ENCODE data around the gene UTP25. TPM values are rescaled to one million over a fixed set of nuclear protein-coding genes. Genes with fewer than 3 reads are reported as not detected.
A peak's percentile ranks its signal among the peaks of the same experiment; 100 is the strongest.

UTP25 gene
- total RNA-seq, 2 donors from 2014 or later = 5.7 to 11.6 TPM

DNA sequence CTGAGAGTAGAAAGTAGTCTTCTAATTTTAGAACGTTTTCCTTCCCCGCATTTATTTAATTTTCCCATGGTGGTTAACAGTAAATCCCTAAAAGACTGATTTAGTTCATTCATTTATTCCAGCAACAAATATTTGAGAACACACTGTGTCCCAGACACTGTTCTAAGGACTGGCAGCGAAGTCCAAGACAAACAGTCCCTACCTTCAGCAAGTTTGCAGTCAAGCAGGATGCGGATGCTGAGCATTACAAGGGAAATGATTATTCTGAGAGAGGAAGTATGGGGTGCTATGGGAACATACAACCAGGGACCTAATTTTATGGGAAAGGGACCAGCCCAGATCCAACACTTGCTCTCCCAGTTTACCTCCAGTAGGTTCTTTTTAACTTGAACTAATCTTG, 42.2 kb upstream of the UTP25 start:
- TF ChIP-seq, protein P1, sequence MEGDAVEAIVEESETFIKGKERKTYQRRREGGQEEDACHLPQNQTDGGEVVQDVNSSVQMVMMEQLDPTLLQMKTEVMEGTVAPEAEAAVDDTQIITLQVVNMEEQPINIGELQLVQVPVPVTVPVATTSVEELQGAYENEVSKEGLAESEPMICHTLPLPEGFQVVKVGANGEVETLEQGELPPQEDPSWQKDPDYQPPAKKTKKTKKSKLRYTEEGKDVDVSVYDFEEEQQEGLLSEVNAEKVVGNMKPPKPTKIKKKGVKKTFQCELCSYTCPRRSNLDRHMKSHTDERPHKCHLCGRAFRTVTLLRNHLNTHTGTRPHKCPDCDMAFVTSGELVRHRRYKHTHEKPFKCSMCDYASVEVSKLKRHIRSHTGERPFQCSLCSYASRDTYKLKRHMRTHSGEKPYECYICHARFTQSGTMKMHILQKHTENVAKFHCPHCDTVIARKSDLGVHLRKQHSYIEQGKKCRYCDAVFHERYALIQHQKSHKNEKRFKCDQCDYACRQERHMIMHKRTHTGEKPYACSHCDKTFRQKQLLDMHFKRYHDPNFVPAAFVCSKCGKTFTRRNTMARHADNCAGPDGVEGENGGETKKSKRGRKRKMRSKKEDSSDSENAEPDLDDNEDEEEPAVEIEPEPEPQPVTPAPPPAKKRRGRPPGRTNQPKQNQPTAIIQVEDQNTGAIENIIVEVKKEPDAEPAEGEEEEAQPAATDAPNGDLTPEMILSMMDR (IDR thresholded peaks at IDR 0.05) = no peak
- Histone ChIP-seq H3K27me3 (replicated peaks; ENCODE audit: insufficient read depth) (no peaks in the 10 kb centered on the region), H3K9me3 (no peaks in the 10 kb centered on the region), H3K36me3 (no peaks in the 10 kb centered on the region), H3K4me3 (no peak overlapping the region), H3K27ac (no peak overlapping the region), H3K4me1 (ENCODE audit: control insufficient read depth in 1 of 2, low read depth in 2 of 2) (peaks cover 7 to 31% of the 10 kb centered on the region in 2 donors)
- DNase-seq (ENCODE audit: low spot score) = no peak
- no peak for ATAC-seq (ENCODE audit: insufficient number of reproducible peaks, low FRiP score, low read depth)

DNA sequence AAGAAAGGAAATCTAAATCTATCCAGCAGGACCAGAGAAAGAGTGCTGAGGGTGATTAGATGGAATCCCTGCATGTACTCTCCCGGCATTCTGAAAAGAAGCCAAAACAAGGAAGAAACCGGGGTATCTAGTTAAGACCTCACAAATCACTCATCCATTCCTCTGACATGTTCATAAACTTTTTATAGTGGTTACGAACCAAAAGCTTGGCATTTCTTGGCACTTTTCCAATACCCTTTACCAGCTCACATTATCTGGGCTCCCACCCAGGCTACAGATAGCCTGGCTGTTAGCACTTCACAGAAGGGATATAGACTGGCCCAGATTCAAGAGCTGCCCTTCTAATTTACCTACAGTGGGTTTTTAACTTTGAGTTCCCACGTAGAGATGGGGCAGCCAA, 41.6 kb upstream of the UTP25 start:
- ATAC-seq (ENCODE audit: insufficient number of reproducible peaks, low FRiP score, low read depth) (no peak), DNase-seq (ENCODE audit: low spot score) (no peak)
- Histone ChIP-seq H3K27ac (no peak overlapping the region), H3K27me3 (replicated peaks; ENCODE audit: insufficient read depth) (no peaks in the 10 kb centered on the region), H3K4me3 (no peak overlapping the region), H3K36me3 (no peaks in the 10 kb centered on the region), H3K4me1 (ENCODE audit: control insufficient read depth in 1 of 2, low read depth in 2 of 2) (peaks cover 7 to 31% of the 10 kb centered on the region in 2 donors), H3K9me3 (no peaks in the 10 kb centered on the region)
- TF ChIP-seq, protein P1 (IDR thresholded peaks at IDR 0.05) = no peak

DNA sequence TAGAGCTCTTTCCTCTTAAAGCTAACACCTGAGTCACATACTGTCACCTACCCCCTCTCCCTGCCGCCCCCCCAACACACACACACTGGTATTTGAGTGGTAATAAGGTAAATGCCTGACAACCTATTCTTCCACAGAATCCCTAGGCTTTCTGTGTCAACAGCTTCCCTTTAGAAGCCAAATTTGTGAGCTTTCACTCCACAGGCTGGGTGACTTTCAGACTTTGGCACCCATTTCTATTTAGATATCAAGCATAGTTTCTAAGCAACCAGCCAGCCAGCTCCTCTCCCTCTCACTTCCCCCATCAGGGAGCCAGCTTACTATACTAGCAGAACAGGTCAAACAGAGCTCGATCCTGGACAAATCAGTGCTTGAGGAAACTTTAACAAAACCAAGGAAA, 40.2 kb upstream of the UTP25 start:
- DNase-seq (ENCODE audit: low spot score) = no peak
- no peaks in the 10 kb centered on the region for H3K36me3 ChIP-seq
- H3K27ac ChIP-seq = peak overlapping the region; percentile 32 to 83
- H3K27me3 ChIP-seq (replicated peaks; ENCODE audit: insufficient read depth) = no peaks in the 10 kb centered on the region
- H3K4me1 ChIP-seq (ENCODE audit: control insufficient read depth in 1 of 2, low read depth in 2 of 2) = peaks cover 7 to 31% of the 10 kb centered on the region in 2 donors
- H3K9me3 ChIP-seq = no peaks in the 10 kb centered on the region
- H3K4me3 ChIP-seq = no peak overlapping the region
- no peak for ATAC-seq (ENCODE audit: insufficient number of reproducible peaks, low FRiP score, low read depth)
- TF ChIP-seq, protein P1 (IDR thresholded peaks at IDR 0.05) = no peak

DNA sequence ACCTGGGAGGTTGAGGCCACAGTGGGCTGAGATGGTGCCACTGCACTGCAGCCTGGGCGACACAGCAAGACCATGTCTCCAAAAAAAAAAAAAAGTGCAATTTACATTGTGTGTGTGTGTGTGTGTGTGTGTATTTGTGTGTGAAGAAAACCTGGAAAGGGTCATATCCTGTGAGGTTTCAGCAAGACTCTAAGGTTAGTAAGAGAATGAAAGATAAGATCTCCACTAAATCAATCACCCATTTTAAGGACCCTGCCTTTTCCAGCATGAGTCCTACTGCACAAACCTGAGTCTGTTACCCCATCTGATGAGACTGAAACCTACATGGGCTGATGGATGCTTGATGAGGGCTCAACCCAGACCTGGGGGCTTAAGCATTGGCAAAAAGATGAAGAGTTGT, 38.5 kb upstream of the UTP25 start:
- peaks cover 0 to 19% of the 10 kb centered on the region in 2 donors for H3K4me1 ChIP-seq (ENCODE audit: control insufficient read depth in 1 of 2, low read depth in 2 of 2)
- H3K27me3 ChIP-seq (replicated peaks; ENCODE audit: insufficient read depth) = no peaks in the 10 kb centered on the region
- no peak overlapping the region for H3K27ac ChIP-seq
- H3K4me3 ChIP-seq = no peak overlapping the region
- H3K9me3 ChIP-seq = no peaks in the 10 kb centered on the region
- TF ChIP-seq, protein P1 (IDR thresholded peaks at IDR 0.05) = no peak
- DNase-seq (ENCODE audit: low spot score) (no peak), ATAC-seq (ENCODE audit: insufficient number of reproducible peaks, low FRiP score, low read depth) (no peak)
- H3K36me3 ChIP-seq = no peaks in the 10 kb centered on the region

DNA sequence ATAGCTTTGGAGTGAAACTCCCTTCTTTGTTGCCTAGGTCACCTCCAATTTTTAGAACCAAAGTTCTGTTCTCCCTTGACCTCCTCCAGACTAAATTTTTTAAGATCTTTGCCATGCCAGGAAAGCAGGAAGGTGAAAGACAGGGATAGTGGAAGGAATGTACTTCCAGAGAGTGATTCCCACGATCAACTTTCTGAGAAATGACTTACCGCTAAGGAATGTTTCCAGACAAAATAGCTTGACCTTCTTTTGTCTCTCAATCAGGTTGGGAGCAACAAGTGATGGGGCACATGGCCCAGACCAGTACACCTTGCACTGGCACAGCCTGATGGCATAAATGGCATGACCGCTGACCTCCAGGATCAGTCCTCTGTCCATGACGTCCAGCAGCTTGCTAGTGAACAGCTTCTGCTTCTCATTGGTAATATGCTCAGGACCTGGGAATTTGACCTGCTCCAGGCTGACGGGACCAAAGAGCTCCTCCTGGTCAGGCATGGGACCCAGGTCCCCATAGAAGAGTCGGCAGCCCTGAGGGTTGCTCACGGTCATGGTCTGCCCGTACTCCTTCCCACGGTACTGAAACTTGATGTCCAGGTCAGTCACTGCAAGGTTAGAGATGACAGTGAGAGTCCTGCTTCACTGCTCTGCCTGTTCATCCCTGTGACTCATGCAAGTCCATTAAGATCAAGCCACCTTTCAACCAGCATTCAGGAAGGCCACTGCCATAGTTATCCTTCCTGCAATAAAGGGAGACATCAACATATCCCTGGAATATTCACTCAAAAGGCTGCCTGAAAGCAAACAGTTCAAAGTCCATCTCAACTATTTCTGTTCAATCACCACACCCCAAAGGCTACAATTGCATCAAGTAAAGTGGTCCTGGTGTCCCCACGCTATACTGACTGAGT, 37.2 kb upstream of the UTP25 start:
- TF ChIP-seq, protein P1 (IDR thresholded peaks at IDR 0.05) = no peak
- H3K9me3 ChIP-seq = no peaks in the 10 kb centered on the region
- DNase-seq (ENCODE audit: low spot score) = no peak
- H3K27me3 ChIP-seq (replicated peaks; ENCODE audit: insufficient read depth) = no peaks in the 10 kb centered on the region
- no peak for ATAC-seq (ENCODE audit: insufficient number of reproducible peaks, low FRiP score, low read depth)
- H3K4me3 ChIP-seq = no peak overlapping the region
- no peaks in the 10 kb centered on the region for H3K36me3 ChIP-seq
- peaks cover 0 to 12% of the 10 kb centered on the region in 2 donors for H3K4me1 ChIP-seq (ENCODE audit: control insufficient read depth in 1 of 2, low read depth in 2 of 2)
- H3K27ac ChIP-seq = no peak overlapping the region
